B cell (primary cell): ENCODE measurements around the gene HNRNPH2. TPM values are rescaled to one million over a fixed set of nuclear protein-coding genes. Genes with fewer than 3 reads are reported as not detected.

Experiments
- ATAC-seq: fragments of 200-7000 bp; cut with Tn5 transposase; one replicate; pipeline ENCODE4 v1.10.0; 2021; ENCODE audit warnings: low read depth, mild to moderate bottlenecking, moderate number of reproducible peaks, moderate library complexity
- CTCF ChIA-PET: fragments of 350-600 bp; sonication (Branson Sonifier 250); formaldehyde crosslinking; loops from one replicate; lab custom pipeline; 2021; ENCODE audit warnings: antibody characterized with exemption, inconsistent platforms; lab: Charles Lee
- POLR2A ChIA-PET: fragments of 350-600 bp; sonication (Branson Sonifier 250); formaldehyde crosslinking; loops from one replicate; lab custom pipeline; 2021; ENCODE audit warnings: antibody characterized with exemption; lab: Charles Lee
- DNase-seq: peaks from one replicate; pipeline ENCODE4 v3.0.0; 2013
- H2AFZ ChIP-seq: 2 replicates; pipeline ENCODE4 v1.6.1; 2012; ENCODE audit warnings: mild to moderate bottlenecking, low read depth, low read length; ENCODE audit not compliant: insufficient read depth, poor library complexity, severe bottlenecking
- H3K27ac ChIP-seq, 2 donors: 1 replicate in 1 of 2; 2 replicates in 1 of 2; pipeline ENCODE4 v1.5.1; 2012 to 2013; ENCODE audit warnings: low read length in 2 of 2, mild to moderate bottlenecking in 2 of 2, moderate library complexity in 1 of 2
- H3K27me3 ChIP-seq, 4 experiments: fragments of 200-600 bp in 1 of 4; sonication (generic) in 1 of 4; replicated peaks in 1 of 4; 1 replicate in 2 of 4; 2 replicates in 2 of 4; pipeline versions ENCODE4 v1.6.1 to v1.7.0; 2013 to 2016; ENCODE audit warnings: low read length in 3 of 4, mild to moderate bottlenecking in 2 of 4, mixed read lengths in 1 of 4, moderate library complexity in 1 of 4; ENCODE audit not compliant: insufficient read depth in 4 of 4, control insufficient read depth in 3 of 4; ENCODE audit errors: control extremely low read depth in 1 of 4
- H3K36me3 ChIP-seq, 2 experiments: replicated peaks in 1 of 2; 1 replicate in 1 of 2; 2 replicates in 1 of 2; pipeline versions ENCODE4 v1.6.1 to v1.7.1; 2013; ENCODE audit warnings: low read length in 1 of 2; ENCODE audit not compliant: insufficient read depth in 2 of 2, control insufficient read depth in 1 of 2; ENCODE audit errors: control extremely low read depth in 1 of 2, extremely low read depth in 1 of 2
- H3K4me1 ChIP-seq, 2 donors: fragments of 200-600 bp in 1 of 2; sonication (generic) in 1 of 2; 1 replicate in 1 of 2; 2 replicates in 1 of 2; pipeline versions ENCODE4 v1.5.1 to v1.6.1; 2013 to 2017; ENCODE audit warnings: low read length in 2 of 2; ENCODE audit not compliant: control insufficient read depth in 2 of 2, insufficient read depth in 2 of 2
- H3K4me2 ChIP-seq: replicated peaks from 2 replicates; pipeline ENCODE3; 2012; ENCODE audit warnings: mild to moderate bottlenecking, low read depth, low read length; ENCODE audit not compliant: poor library complexity, severe bottlenecking
- H3K4me3 ChIP-seq, 5 experiments: fragments of 200-600 bp in 1 of 5; sonication (generic) in 1 of 5; 1 replicate in 3 of 5; 2 replicates in 2 of 5; pipeline versions ENCODE4 v1.5.1 to v1.7.0; 2011 to 2016; ENCODE audit warnings: low read length in 4 of 5, mild to moderate bottlenecking in 4 of 5, low read depth in 2 of 5, control low read depth in 1 of 5, moderate library complexity in 1 of 5; ENCODE audit not compliant: insufficient read depth in 1 of 5; ENCODE audit errors: control extremely low read depth in 1 of 5, extremely low read depth in 1 of 5
- H3K79me2 ChIP-seq: fragments of 200-600 bp; sonication (generic); one replicate; pipeline ENCODE4 v1.6.0; 2016; ENCODE audit warnings: low read length; ENCODE audit not compliant: control insufficient read depth, insufficient read depth
- H3K9ac ChIP-seq: fragments of 200-600 bp; sonication (generic); 2 replicates; pipeline ENCODE4 v1.6.1; 2017; ENCODE audit warnings: mild to moderate bottlenecking, low read length, moderate library complexity
- H3K9me3 ChIP-seq, 3 donors: one replicate each; pipeline versions ENCODE4 v1.6.1 to v1.7.1; 2013; ENCODE audit warnings: low read length in 2 of 3; ENCODE audit not compliant: control insufficient read depth in 2 of 3, insufficient read depth in 1 of 3; ENCODE audit errors: control extremely low read depth in 1 of 3
- H4K20me1 ChIP-seq: 2 replicates; pipeline ENCODE4 v1.6.0; 2012; ENCODE audit warnings: mild to moderate bottlenecking, low read length; ENCODE audit not compliant: insufficient read depth, control insufficient read depth, poor library complexity, severe bottlenecking
- H3K27ac Mint-ChIP-seq: one replicate; pipeline ENCODE4 v1.8.0; 2021; ENCODE audit warnings: mixed read lengths
- H3K27me3 Mint-ChIP-seq: one replicate; pipeline ENCODE4 v1.8.0; 2021; ENCODE audit warnings: mixed read lengths
- H3K4me1 Mint-ChIP-seq: one replicate; pipeline ENCODE4 v1.8.0; 2021; ENCODE audit warnings: mixed read lengths
- H3K4me3 Mint-ChIP-seq: one replicate; pipeline ENCODE4 v1.8.0; 2021; ENCODE audit warnings: mixed read lengths
- H3K9me3 Mint-ChIP-seq: one replicate; pipeline ENCODE4 v1.8.0; 2022; ENCODE audit warnings: mixed read lengths; ENCODE audit not compliant: insufficient read depth
- EZH2 ChIP-seq: IDR thresholded peaks from 2 replicates; pipeline ENCODE4 v1.6.1; 2012; ENCODE audit warnings: borderline replicate concordance, low read depth, mild to moderate bottlenecking, moderate library complexity, low read length; ENCODE audit not compliant: insufficient read depth, poor library complexity, severe bottlenecking
- WGBS: methylation state at CpG from one replicate; pipeline ENCODE4 v1.1.5; 2013; ENCODE audit warnings: missing lambda C conversion rate; ENCODE audit not compliant: insufficient coverage; 5-methylcytosine and 5-hydroxymethylcytosine counted together
- intact Hi-C: fragments of 100-400 bp; cut with micrococcal nuclease; formaldehyde crosslinking; loops from one replicate; pipeline ENCODE4 v1.10.0; 2022
- polyA plus RNA-seq: library from polyadenylated mRNA; depleted of rRNA; stranded (reverse); fragments of >200 nt; gene quantifications from 2 replicates; pipeline ENCODE4 v1.2.3, GENCODE V29; 2012
- total RNA-seq, 2 donors: library from RNA; stranded (reverse); fragments of 120-200 nt in 1 of 2; gene quantifications; 1 replicate in 1 of 2; 2 replicates in 1 of 2; pipeline versions ENCODE4 v1.2.3 to v1.2.4, GENCODE V29; 2013 to 2022
- TF ChIP-seq, protein P1 (sequence below): fragments of 200-600 bp; IDR thresholded peaks from one replicate; pipeline ENCODE4 v1.8.0; 2022; ENCODE audit warnings: antibody characterized with exemption, mild to moderate bottlenecking

HNRNPH2 gene
- total and polyA plus RNA-seq, 2 donors (not counting 1 experiment from before 2014, with no cell fraction given): 9.2 to 57.1 TPM

DNA sequence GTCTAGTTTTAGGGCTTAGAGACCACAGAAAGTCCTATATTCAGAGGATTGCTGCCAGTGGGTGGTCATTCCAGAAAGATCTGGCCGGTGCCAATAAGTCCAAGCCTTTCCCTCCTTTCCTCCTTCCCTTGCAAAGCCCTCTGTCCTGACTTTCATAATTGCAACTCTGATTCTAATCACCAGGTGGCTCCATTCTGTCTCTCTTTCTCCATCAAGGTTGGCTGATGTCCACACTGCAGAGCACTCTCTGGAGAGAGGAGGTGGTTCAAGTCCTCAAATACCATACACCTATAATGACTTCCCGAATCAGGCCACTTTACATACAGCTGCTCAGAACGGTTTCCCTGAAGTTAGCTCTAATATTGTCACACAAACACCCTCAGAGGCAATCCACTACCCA is 54.9 kb downstream of the HNRNPH2 start:
- Histone ChIP-seq H3K4me1 (no peaks in the 10 kb centered on the region), H3K27me3 (no peaks in the 10 kb centered on the region), H3K9ac (no peak overlapping the region), H3K36me3 (no peaks in the 10 kb centered on the region), H3K9me3 (no peaks in the 10 kb centered on the region), H3K27ac (no peak overlapping the region), H3K79me2 (no peaks in the 10 kb centered on the region), H4K20me1 (no peaks in the 10 kb centered on the region), H3K4me2 (no peak overlapping the region), H2AFZ (no peak overlapping the region), H3K4me3 (no peak overlapping the region)
- TF ChIP-seq EZH2: no peak
- TF ChIP-seq, protein P1, sequence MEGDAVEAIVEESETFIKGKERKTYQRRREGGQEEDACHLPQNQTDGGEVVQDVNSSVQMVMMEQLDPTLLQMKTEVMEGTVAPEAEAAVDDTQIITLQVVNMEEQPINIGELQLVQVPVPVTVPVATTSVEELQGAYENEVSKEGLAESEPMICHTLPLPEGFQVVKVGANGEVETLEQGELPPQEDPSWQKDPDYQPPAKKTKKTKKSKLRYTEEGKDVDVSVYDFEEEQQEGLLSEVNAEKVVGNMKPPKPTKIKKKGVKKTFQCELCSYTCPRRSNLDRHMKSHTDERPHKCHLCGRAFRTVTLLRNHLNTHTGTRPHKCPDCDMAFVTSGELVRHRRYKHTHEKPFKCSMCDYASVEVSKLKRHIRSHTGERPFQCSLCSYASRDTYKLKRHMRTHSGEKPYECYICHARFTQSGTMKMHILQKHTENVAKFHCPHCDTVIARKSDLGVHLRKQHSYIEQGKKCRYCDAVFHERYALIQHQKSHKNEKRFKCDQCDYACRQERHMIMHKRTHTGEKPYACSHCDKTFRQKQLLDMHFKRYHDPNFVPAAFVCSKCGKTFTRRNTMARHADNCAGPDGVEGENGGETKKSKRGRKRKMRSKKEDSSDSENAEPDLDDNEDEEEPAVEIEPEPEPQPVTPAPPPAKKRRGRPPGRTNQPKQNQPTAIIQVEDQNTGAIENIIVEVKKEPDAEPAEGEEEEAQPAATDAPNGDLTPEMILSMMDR: no peak
- Mint-ChIP-seq H3K4me3 (no peak overlapping the region), H3K27me3 (no peaks in the 10 kb centered on the region), H3K4me1 (no peaks in the 10 kb centered on the region), H3K27ac (no peak overlapping the region), H3K9me3 (no peaks in the 10 kb centered on the region)
- ATAC-seq (no peak), DNase-seq (no peak)
- POLR2A ChIA-PET: no interaction called here
- CTCF ChIA-PET: no interaction called here
- intact Hi-C loops: no loop called here
- 65% methylated on average over 2 of the region's 3 CpGs for WGBS

Other genes starting within 250 kb of the HNRNPH2 start
- gene DRP2, start 188.4 kb upstream of the HNRNPH2 start, total RNA-seq: 0.10 TPM in 1 of 2 replicates, not detected in the other
- 0.04 TPM in 2 replicates for gene DRP2, start 188.4 kb upstream of the HNRNPH2 start, polyA plus RNA-seq
- not detected in 2 replicates for gene TAF7L, start 116.9 kb upstream of the HNRNPH2 start, total RNA-seq
- 0.07 and 0.10 TPM in 2 replicates for gene TAF7L, start 116.9 kb upstream of the HNRNPH2 start, polyA plus RNA-seq
- gene TIMM8A, start 59.5 kb upstream of the HNRNPH2 start, total RNA-seq: 12.0 and 13.4 TPM in 2 replicates
- 4.0 and 4.1 TPM in 2 replicates for gene TIMM8A, start 59.5 kb upstream of the HNRNPH2 start, polyA plus RNA-seq
- gene BTK, start 22.0 kb upstream of the HNRNPH2 start, total RNA-seq: 235 and 243 TPM in 2 replicates
- 157 and 166 TPM in 2 replicates for gene BTK, start 22.0 kb upstream of the HNRNPH2 start, polyA plus RNA-seq
- 155 and 156 TPM in 2 replicates for gene RPL36A, start 17.2 kb upstream of the HNRNPH2 start, total RNA-seq
- gene RPL36A, start 17.2 kb upstream of the HNRNPH2 start, polyA plus RNA-seq: 2,759 and 3,836 TPM in 2 replicates
- 22.1 and 27.7 TPM in 2 replicates for gene GLA, start 297 bp upstream of the HNRNPH2 start, total RNA-seq
- 36.3 and 42.7 TPM in 2 replicates for gene GLA, start 297 bp upstream of the HNRNPH2 start, polyA plus RNA-seq
- 6.7 and 8.2 TPM in 2 replicates for gene ARMCX4, start 77.2 kb downstream of the HNRNPH2 start, total RNA-seq
- 2.1 and 6.8 TPM in 2 replicates for gene ARMCX4, start 77.2 kb downstream of the HNRNPH2 start, polyA plus RNA-seq
- 0.17 TPM in 2 replicates for gene ARMCX1, start 142.3 kb downstream of the HNRNPH2 start, total RNA-seq
- 0.27 and 0.92 TPM in 2 replicates for gene ARMCX1, start 142.3 kb downstream of the HNRNPH2 start, polyA plus RNA-seq
- 48.2 and 51.6 TPM in 2 replicates for gene ARMCX6, start 209.8 kb downstream of the HNRNPH2 start, total RNA-seq
- gene ARMCX6, start 209.8 kb downstream of the HNRNPH2 start, polyA plus RNA-seq: 39.6 and 47.5 TPM in 2 replicates
- 36.2 and 39.2 TPM in 2 replicates for gene ARMCX3, start 214.9 kb downstream of the HNRNPH2 start, total RNA-seq
- gene ARMCX3, start 214.9 kb downstream of the HNRNPH2 start, polyA plus RNA-seq: 16.9 and 31.3 TPM in 2 replicates